Measurements from ENCODE around the gene DUSP7. TPM values are rescaled to one million over a fixed set of nuclear protein-coding genes. Genes with fewer than 3 reads are reported as not detected.

DUSP7 gene
- total RNA-seq, 4 donors from 2014 or later: 2.2 to 8.2 (median 6.2) TPM

DNA sequence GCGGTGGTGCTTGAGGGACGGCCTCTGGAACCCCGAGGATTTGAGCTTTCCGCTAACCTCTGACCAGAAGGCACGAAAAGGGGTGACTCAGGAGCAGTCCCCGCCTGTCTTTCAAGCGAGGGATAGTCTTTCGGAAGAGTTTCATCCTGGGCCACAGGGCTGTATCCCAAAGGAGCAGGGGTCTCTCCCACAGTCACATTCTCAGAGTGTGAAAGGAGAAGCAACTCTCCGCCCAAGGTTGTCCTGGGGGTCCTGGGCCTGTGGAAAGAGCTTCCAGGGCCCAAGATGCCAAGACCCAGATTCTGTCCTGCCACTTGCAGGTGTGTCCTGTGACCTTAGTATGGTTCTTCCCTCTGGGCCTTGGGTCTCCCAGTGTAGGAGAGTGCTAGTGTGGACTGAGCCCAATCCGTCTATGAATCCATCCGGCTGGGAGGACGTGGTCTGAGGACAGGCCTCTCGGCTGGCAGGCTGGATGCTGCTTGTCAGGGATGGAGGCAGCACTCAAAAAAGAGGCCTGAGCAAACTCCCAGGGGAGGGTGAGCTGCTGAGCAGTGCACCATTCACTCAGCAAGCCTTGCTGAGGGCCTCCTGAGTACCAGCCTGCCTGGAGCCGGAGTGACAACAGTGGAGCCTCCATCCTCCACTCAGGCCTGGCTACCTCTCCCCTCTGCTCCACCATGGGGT, 1.6 kb upstream of the DUSP7 start:
- Histone ChIP-seq H3K4me1 (peaks cover 13 to 49% (median 32%) of the 10 kb centered on the region in 4 donors), H3K9me3 (no peaks in the 10 kb centered on the region), H3K4me3 (peak overlapping the region; percentile 1 to 80 (median 37)), H3K27me3 (no peaks in the 10 kb centered on the region), H3K36me3 (no peaks in the 10 kb centered on the region), H3K27ac (peak overlapping the region; percentile 73 to 96 (median 84))
- TF ChIP-seq POLR2AphosphoS5 (IDR thresholded peaks at IDR 0.05): no peak
- no peak for TF ChIP-seq EP300 (IDR thresholded peaks at IDR 0.05; ENCODE audit: low read depth)
- TF ChIP-seq, protein P1, sequence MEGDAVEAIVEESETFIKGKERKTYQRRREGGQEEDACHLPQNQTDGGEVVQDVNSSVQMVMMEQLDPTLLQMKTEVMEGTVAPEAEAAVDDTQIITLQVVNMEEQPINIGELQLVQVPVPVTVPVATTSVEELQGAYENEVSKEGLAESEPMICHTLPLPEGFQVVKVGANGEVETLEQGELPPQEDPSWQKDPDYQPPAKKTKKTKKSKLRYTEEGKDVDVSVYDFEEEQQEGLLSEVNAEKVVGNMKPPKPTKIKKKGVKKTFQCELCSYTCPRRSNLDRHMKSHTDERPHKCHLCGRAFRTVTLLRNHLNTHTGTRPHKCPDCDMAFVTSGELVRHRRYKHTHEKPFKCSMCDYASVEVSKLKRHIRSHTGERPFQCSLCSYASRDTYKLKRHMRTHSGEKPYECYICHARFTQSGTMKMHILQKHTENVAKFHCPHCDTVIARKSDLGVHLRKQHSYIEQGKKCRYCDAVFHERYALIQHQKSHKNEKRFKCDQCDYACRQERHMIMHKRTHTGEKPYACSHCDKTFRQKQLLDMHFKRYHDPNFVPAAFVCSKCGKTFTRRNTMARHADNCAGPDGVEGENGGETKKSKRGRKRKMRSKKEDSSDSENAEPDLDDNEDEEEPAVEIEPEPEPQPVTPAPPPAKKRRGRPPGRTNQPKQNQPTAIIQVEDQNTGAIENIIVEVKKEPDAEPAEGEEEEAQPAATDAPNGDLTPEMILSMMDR (IDR thresholded peaks at IDR 0.05): no peak
- TF ChIP-seq POLR2A (IDR thresholded peaks at IDR 0.05): no peak
- WGBS, 2 donors (ENCODE audit: low coverage in 1 of 2): 52% methylated on average over 13 of the region's 14 CpGs; no CpG with 5 or more reads in 1 of the 2 donors
- no peak for DNase-seq
- intact Hi-C loops (cut with DNase I; ENCODE audit: low total_unique reads) (loop anchor here (10.0 kb wide), 1 partner anchor 53 kb away; no protein-coding TSS in a partner anchor), in situ Hi-C loops (cut with MboI; ENCODE audit: low pct_ligation_motif_present in 1 of 4, low pct_unique_long_range_greater_than_20kb in 1 of 4, low sequenced_read_pairs in 3 of 4) (loop anchor here in 1 of 4 donors (10.0 kb wide), 1 partner anchor 53 kb away; no protein-coding TSS in a partner anchor)

DNA sequence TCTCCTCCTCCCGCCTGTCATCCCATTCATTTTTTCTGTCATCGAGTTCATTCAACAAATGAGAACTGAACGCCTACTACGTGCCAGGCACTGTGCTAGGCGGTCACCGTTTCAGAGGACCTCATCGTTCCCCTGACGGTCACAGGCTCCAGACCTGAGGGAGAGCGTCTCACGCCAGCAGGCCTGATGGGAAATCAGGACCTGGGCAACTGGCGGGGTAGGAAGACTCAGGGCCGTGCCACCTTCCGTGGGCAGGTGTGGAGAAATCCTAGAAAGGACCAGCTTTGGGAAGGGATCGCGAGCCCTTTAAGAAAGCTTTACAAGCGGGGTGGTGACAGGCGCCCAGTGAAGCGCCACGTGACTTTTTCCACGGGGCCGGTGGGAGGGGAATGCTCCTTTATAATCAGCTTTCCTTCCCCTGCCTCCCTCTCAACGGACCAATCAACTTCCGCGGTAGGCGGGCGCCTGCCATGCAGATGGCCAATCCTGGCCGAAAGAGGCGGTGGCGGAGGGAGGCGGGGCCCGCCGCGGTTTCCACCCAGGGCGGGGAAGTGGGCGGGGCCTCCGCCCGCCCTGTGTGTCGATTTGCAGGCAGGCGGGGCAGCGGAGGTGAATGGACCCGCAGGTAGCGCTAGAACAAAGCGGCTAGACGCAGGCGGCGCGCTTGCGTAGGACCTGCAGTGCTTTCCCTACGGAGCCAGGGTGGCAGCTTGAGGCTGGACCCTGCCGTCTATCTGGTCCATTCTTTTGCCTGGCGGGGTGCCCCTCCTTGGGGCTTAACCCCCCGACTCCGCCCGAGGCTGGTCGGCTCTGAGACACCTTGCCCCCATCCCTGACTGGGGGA, 819 bp upstream of the DUSP7 start:
- in situ Hi-C loops (cut with MboI; ENCODE audit: low pct_ligation_motif_present in 1 of 4, low pct_unique_long_range_greater_than_20kb in 1 of 4, low sequenced_read_pairs in 3 of 4) (loop anchor here in 1 of 4 donors (10.0 kb wide), 1 partner anchor 52 kb away; no protein-coding TSS in a partner anchor), intact Hi-C loops (cut with DNase I; ENCODE audit: low total_unique reads) (loop anchor here (10.0 kb wide), 1 partner anchor 52 kb away; no protein-coding TSS in a partner anchor)
- Histone ChIP-seq H3K27ac (peak overlapping the region; percentile 88 to 96 (median 92)), H3K36me3 (no peaks in the 10 kb centered on the region), H3K27me3 (no peaks in the 10 kb centered on the region), H3K9me3 (no peaks in the 10 kb centered on the region), H3K4me3 (peak overlapping the region; percentile 54 to 80 (median 76)), H3K4me1 (peaks cover 17 to 50% (median 40%) of the 10 kb centered on the region in 4 donors)
- 0 to 2% methylated on average over 4 to 36 of the region's 55 CpGs for WGBS, 2 donors (ENCODE audit: low coverage in 1 of 2)
- DNase-seq: peak; percentile 100
- TF ChIP-seq POLR2AphosphoS5 (IDR thresholded peaks at IDR 0.05): peak; percentile 16 to 28 (median 26)
- TF ChIP-seq, protein P1 (IDR thresholded peaks at IDR 0.05): peak in 1 of 5 experiments; percentile 24
- peak; percentile 36 for TF ChIP-seq POLR2A (IDR thresholded peaks at IDR 0.05)
- TF ChIP-seq EP300 (IDR thresholded peaks at IDR 0.05; ENCODE audit: low read depth): no peak

DNA sequence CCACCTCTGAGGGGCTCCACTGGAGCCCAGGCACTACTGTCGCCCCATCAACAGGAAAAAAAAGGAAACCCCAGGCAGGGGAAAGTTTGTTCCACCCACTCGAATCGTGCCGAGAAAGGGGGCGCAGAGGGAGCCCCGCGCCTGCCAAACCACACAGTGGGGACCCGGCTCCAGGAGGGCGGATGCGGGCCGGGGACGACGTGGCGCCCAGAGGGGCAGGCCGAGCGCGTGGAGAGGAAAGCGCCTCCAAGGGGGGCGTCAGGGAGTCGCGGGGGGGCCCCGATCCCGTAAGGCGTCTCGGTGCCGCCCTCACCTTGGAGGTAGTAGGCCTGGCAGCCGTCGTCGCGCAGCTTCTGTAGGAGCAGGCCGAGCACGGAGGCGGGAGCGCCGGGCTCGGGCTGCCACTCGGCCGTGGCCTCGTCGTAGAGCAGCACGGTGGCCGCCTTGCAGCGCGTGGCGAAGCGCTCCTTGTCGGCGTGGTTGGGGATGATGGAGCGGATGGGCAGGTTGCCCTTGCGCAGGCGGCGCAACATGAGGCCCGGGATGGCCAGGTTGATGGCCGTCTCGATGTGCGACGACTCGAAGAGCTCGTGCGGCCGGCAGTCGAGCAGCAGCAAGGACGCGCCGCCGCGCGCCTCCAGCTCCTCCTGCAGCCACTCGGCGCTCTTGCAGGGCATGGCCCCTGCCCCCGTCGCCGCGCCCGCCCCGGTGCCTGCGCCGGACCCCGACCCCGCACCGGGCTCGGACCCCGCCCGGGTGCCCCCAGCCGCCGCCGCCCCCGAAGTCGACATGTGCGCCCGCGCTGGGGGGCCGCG, 627 bp downstream of the DUSP7 start:
- no peaks in the 10 kb centered on the region for H3K9me3 ChIP-seq
- intact Hi-C loops (cut with DNase I; ENCODE audit: low total_unique reads) (loop anchor here (10.0 kb wide), 1 partner anchor 51 kb away; no protein-coding TSS in a partner anchor), in situ Hi-C loops (cut with MboI; ENCODE audit: low pct_ligation_motif_present in 1 of 4, low pct_unique_long_range_greater_than_20kb in 1 of 4, low sequenced_read_pairs in 3 of 4) (loop anchor here in 1 of 4 donors (10.0 kb wide), 1 partner anchor 51 kb away; no protein-coding TSS in a partner anchor)
- no peak for TF ChIP-seq POLR2A (IDR thresholded peaks at IDR 0.05)
- no peak for TF ChIP-seq EP300 (IDR thresholded peaks at IDR 0.05; ENCODE audit: low read depth)
- TF ChIP-seq, protein P1 (IDR thresholded peaks at IDR 0.05): no peak
- H3K27ac ChIP-seq: peak overlapping the region; percentile 84 to 89 (median 86)
- 0% methylated on average over 62 of the region's 94 CpGs; no CpG with 5 or more reads in 1 of the 2 donors for WGBS, 2 donors (ENCODE audit: low coverage in 1 of 2)
- no peaks in the 10 kb centered on the region for H3K27me3 ChIP-seq
- peak overlapping the region; percentile 67 to 91 (median 82) for H3K4me3 ChIP-seq
- H3K36me3 ChIP-seq: peaks cover 0 to 3% (median under 1%) of the 10 kb centered on the region in 4 donors
- DNase-seq: peak; percentile 36
- H3K4me1 ChIP-seq: peaks cover 17 to 55% (median 45%) of the 10 kb centered on the region in 4 donors

Measured in transverse colon (tissue), 4 donors.